ENCODE data around the gene UGT1A7. TPM values are rescaled to one million over a fixed set of nuclear protein-coding genes. Genes with fewer than 3 reads are reported as not detected.

Gene UGT1A7
- total RNA-seq, 1 donor from 2014 or later = not detected

GRCh38 chr2:233764264-233764663 lies 82.6 kb downstream of the UGT1A7 start:
- Mint-ChIP-seq H3K27ac (no peak overlapping the region), H3K27me3 (ENCODE audit: low read depth) (peaks cover 6% of the 10 kb centered on the region), H3K4me3 (ENCODE audit: low read depth) (no peak overlapping the region), H3K36me3 (ENCODE audit: low read depth) (no peaks in the 10 kb centered on the region), H3K4me1 (ENCODE audit: low read depth) (peaks cover 3% of the 10 kb centered on the region), H3K9me3 (no peaks in the 10 kb centered on the region)
- intact Hi-C loops (cut with micrococcal nuclease) = no loop called here
- DNase-seq (ENCODE audit: low spot score) = no peak

GRCh38 chr2:233764761-233765160 lies 83.1 kb downstream of the UGT1A7 start:
- intact Hi-C loops (cut with micrococcal nuclease) = no loop called here
- no peak overlapping the region for H3K4me3 Mint-ChIP-seq (ENCODE audit: low read depth)
- H3K27me3 Mint-ChIP-seq (ENCODE audit: low read depth) = peaks cover 6% of the 10 kb centered on the region
- DNase-seq (ENCODE audit: low spot score) = no peak
- peaks cover 3% of the 10 kb centered on the region for H3K4me1 Mint-ChIP-seq (ENCODE audit: low read depth)
- H3K36me3 Mint-ChIP-seq (ENCODE audit: low read depth) = no peaks in the 10 kb centered on the region
- no peaks in the 10 kb centered on the region for H3K9me3 Mint-ChIP-seq
- no peak overlapping the region for H3K27ac Mint-ChIP-seq

GRCh38 chr2:233766416-233766815 lies 84.7 kb downstream of the UGT1A7 start:
- Mint-ChIP-seq H3K27me3 (ENCODE audit: low read depth) (peaks cover 6% of the 10 kb centered on the region), H3K27ac (no peak overlapping the region), H3K4me1 (ENCODE audit: low read depth) (peaks cover 3% of the 10 kb centered on the region), H3K4me3 (ENCODE audit: low read depth) (no peak overlapping the region), H3K9me3 (no peaks in the 10 kb centered on the region), H3K36me3 (ENCODE audit: low read depth) (no peaks in the 10 kb centered on the region)
- no peak for DNase-seq (ENCODE audit: low spot score)
- intact Hi-C loops (cut with micrococcal nuclease) = no loop called here

GRCh38 chr2:233768076-233768475 lies 86.4 kb downstream of the UGT1A7 start:
- Mint-ChIP-seq H3K36me3 (ENCODE audit: low read depth) (no peaks in the 10 kb centered on the region), H3K4me1 (ENCODE audit: low read depth) (peaks cover 3% of the 10 kb centered on the region), H3K4me3 (ENCODE audit: low read depth) (no peak overlapping the region), H3K27ac (no peak overlapping the region), H3K9me3 (no peaks in the 10 kb centered on the region), H3K27me3 (ENCODE audit: low read depth) (peaks cover 6% of the 10 kb centered on the region)
- intact Hi-C loops (cut with micrococcal nuclease) = no loop called here
- DNase-seq (ENCODE audit: low spot score) = no peak

GRCh38 chr2:233769260-233769659 lies 87.6 kb downstream of the UGT1A7 start:
- Mint-ChIP-seq H3K4me3 (ENCODE audit: low read depth) (no peak overlapping the region), H3K27me3 (ENCODE audit: low read depth) (peaks cover 2% of the 10 kb centered on the region), H3K36me3 (ENCODE audit: low read depth) (no peaks in the 10 kb centered on the region), H3K27ac (no peak overlapping the region), H3K4me1 (ENCODE audit: low read depth) (peaks cover 3% of the 10 kb centered on the region), H3K9me3 (no peaks in the 10 kb centered on the region)
- intact Hi-C loops (cut with micrococcal nuclease) = no loop called here
- DNase-seq (ENCODE audit: low spot score) = no peak

GRCh38 chr2:233772153-233772552 lies 90.5 kb downstream of the UGT1A7 start:
- H3K27me3 Mint-ChIP-seq (ENCODE audit: low read depth) = no peaks in the 10 kb centered on the region
- H3K4me1 Mint-ChIP-seq (ENCODE audit: low read depth) = no peaks in the 10 kb centered on the region
- no peak for DNase-seq (ENCODE audit: low spot score)
- intact Hi-C loops (cut with micrococcal nuclease) = no loop called here
- no peaks in the 10 kb centered on the region for H3K36me3 Mint-ChIP-seq (ENCODE audit: low read depth)
- H3K4me3 Mint-ChIP-seq (ENCODE audit: low read depth) = no peak overlapping the region
- H3K27ac Mint-ChIP-seq = no peak overlapping the region
- peaks cover 4% of the 10 kb centered on the region for H3K9me3 Mint-ChIP-seq

GRCh38 chr2:233772583-233772982 lies 90.9 kb downstream of the UGT1A7 start:
- Mint-ChIP-seq H3K9me3 (peaks cover 4% of the 10 kb centered on the region), H3K4me1 (ENCODE audit: low read depth) (no peaks in the 10 kb centered on the region), H3K27ac (no peak overlapping the region), H3K36me3 (ENCODE audit: low read depth) (no peaks in the 10 kb centered on the region), H3K4me3 (ENCODE audit: low read depth) (no peak overlapping the region), H3K27me3 (ENCODE audit: low read depth) (no peaks in the 10 kb centered on the region)
- no peak for DNase-seq (ENCODE audit: low spot score)
- intact Hi-C loops (cut with micrococcal nuclease) = no loop called here

- no peak overlapping the region for H3K27ac Mint-ChIP-seq
- no peaks in the 10 kb centered on the region for H3K27me3 Mint-ChIP-seq (ENCODE audit: low read depth)
- DNase-seq (ENCODE audit: low spot score) = no peak
- H3K36me3 Mint-ChIP-seq (ENCODE audit: low read depth) = no peaks in the 10 kb centered on the region
- no peaks in the 10 kb centered on the region for H3K4me1 Mint-ChIP-seq (ENCODE audit: low read depth)
- no peak overlapping the region for H3K4me3 Mint-ChIP-seq (ENCODE audit: low read depth)
- intact Hi-C loops (cut with micrococcal nuclease) = no loop called here
- H3K9me3 Mint-ChIP-seq = peaks cover 4% of the 10 kb centered on the region
These were observed 92.2 kb downstream of the UGT1A7 start for GRCh38 chr2:233773854-233774253.

- no peak overlapping the region for H3K27ac Mint-ChIP-seq
- no peak for DNase-seq (ENCODE audit: low spot score)
- H3K27me3 Mint-ChIP-seq (ENCODE audit: low read depth) = no peaks in the 10 kb centered on the region
- H3K4me3 Mint-ChIP-seq (ENCODE audit: low read depth) = no peak overlapping the region
- intact Hi-C loops (cut with micrococcal nuclease) = no loop called here
- H3K36me3 Mint-ChIP-seq (ENCODE audit: low read depth) = no peaks in the 10 kb centered on the region
- peaks cover 4% of the 10 kb centered on the region for H3K9me3 Mint-ChIP-seq
- no peaks in the 10 kb centered on the region for H3K4me1 Mint-ChIP-seq (ENCODE audit: low read depth)
These were observed 93.7 kb downstream of the UGT1A7 start for GRCh38 chr2:233775414-233775813.

GRCh38 chr2:233778030-233778429 lies 96.3 kb downstream of the UGT1A7 start, which contains the start of gene MROH2A:
MROH2A (plus strand) TSS chr2:233778330; CDS start chr2:233779359, 1,029 bp downstream.
- no peak for DNase-seq (ENCODE audit: low spot score)
- no peaks in the 10 kb centered on the region for H3K4me1 Mint-ChIP-seq (ENCODE audit: low read depth)
- H3K27ac Mint-ChIP-seq = no peak within 1 kb of the TSS
- H3K4me3 Mint-ChIP-seq (ENCODE audit: low read depth) = no peak within 1 kb of the TSS
- H3K36me3 Mint-ChIP-seq (ENCODE audit: low read depth) = no peaks in the 10 kb centered on the region
- H3K9me3 Mint-ChIP-seq = peaks cover 4% of the 10 kb centered on the region
- H3K27me3 Mint-ChIP-seq (ENCODE audit: low read depth) = peaks cover 4% of the 10 kb centered on the region
- intact Hi-C loops (cut with micrococcal nuclease) = no loop called here

GRCh38 chr2:233779722-233780121 lies 98.0 kb downstream of the UGT1A7 start:
- peaks cover 4% of the 10 kb centered on the region for H3K9me3 Mint-ChIP-seq

GRCh38 chr2:233780771-233781170 lies 99.1 kb downstream of the UGT1A7 start:
- peaks cover 4% of the 10 kb centered on the region for H3K27me3 Mint-ChIP-seq (ENCODE audit: low read depth)
- H3K36me3 Mint-ChIP-seq (ENCODE audit: low read depth) = no peaks in the 10 kb centered on the region
- no peak for DNase-seq (ENCODE audit: low spot score)
- H3K4me1 Mint-ChIP-seq (ENCODE audit: low read depth) = no peaks in the 10 kb centered on the region
- H3K9me3 Mint-ChIP-seq = peaks cover 4% of the 10 kb centered on the region
- H3K4me3 Mint-ChIP-seq (ENCODE audit: low read depth) = no peak overlapping the region
- H3K27ac Mint-ChIP-seq = no peak overlapping the region
- intact Hi-C loops (cut with micrococcal nuclease) = no loop called here

More at GRCh38 chr2:233779722-233780121, 98.0 kb downstream of the UGT1A7 start:
- DNase-seq (ENCODE audit: low spot score) = no peak
- H3K4me3 Mint-ChIP-seq (ENCODE audit: low read depth) = no peak overlapping the region
- intact Hi-C loops (cut with micrococcal nuclease) = no loop called here
- H3K27me3 Mint-ChIP-seq (ENCODE audit: low read depth) = peaks cover 4% of the 10 kb centered on the region
- no peaks in the 10 kb centered on the region for H3K4me1 Mint-ChIP-seq (ENCODE audit: low read depth)
- no peak overlapping the region for H3K27ac Mint-ChIP-seq
- no peaks in the 10 kb centered on the region for H3K36me3 Mint-ChIP-seq (ENCODE audit: low read depth)

- H3K9me3 Mint-ChIP-seq = peaks cover 5% of the 10 kb centered on the region
- H3K27me3 Mint-ChIP-seq (ENCODE audit: low read depth) = no peaks in the 10 kb centered on the region
- DNase-seq (ENCODE audit: low spot score) = no peak
- no peak overlapping the region for H3K4me3 Mint-ChIP-seq (ENCODE audit: low read depth)
- intact Hi-C loops (cut with micrococcal nuclease) = no loop called here
- H3K4me1 Mint-ChIP-seq (ENCODE audit: low read depth) = no peaks in the 10 kb centered on the region
- no peaks in the 10 kb centered on the region for H3K36me3 Mint-ChIP-seq (ENCODE audit: low read depth)
- no peak overlapping the region for H3K27ac Mint-ChIP-seq
These were observed 107.9 kb downstream of the UGT1A7 start for GRCh38 chr2:233789554-233789953.

Measured in activated T-helper 2 cell treated with anti-CD3 and anti-CD28 coated beads, Interferon-gamma antibody, Interleukin-2, Interleukin-4, amounts not matched to agents 10 μg/mL and 5 μg/mL and 100 μg/mL, durations not matched to agents 14 hours and 24 hours and 36 hours (primary cell).